ENCODE results near the gene ABL2.
A peak's percentile ranks its signal among the peaks of the same experiment; 100 is the strongest.

Gene ABL2

GRCh38 chr1:179090923-179091322 is 138.6 kb downstream of the ABL2 start:
- DNase-seq, result no peak

GRCh38 chr1:179090522-179090921 is 139.0 kb downstream of the ABL2 start:
- no peak for DNase-seq

- no peak for DNase-seq
Measured at GRCh38 chr1:179089827-179090482, 139.5 kb downstream of the ABL2 start.

- DNase-seq, result no peak
Measured at GRCh38 chr1:179087665-179088064, 141.8 kb downstream of the ABL2 start.

- DNase-seq, result no peak
Measured at GRCh38 chr1:179083533-179083932, 145.9 kb downstream of the ABL2 start.

GRCh38 chr1:179082999-179083335 is 146.5 kb downstream of the ABL2 start:
- no peak for DNase-seq

- peak; percentile 25 for DNase-seq
Measured at GRCh38 chr1:179082333-179082998, 147.0 kb downstream of the ABL2 start.

GRCh38 chr1:179081687-179082332 is 147.7 kb downstream of the ABL2 start, which contains the start of gene TOR3A:
Gene TOR3A (plus strand): TSS chr1:179082070. CDS start chr1:179082129, 59 bp downstream.
- DNase-seq, result peak; percentile 70

GRCh38 chr1:179080866-179081686 is 148.4 kb downstream of the ABL2 start:
- DNase-seq, result peak; percentile 25

GRCh38 chr1:179079113-179079761 is 150.2 kb downstream of the ABL2 start:
- peak; percentile 40 for DNase-seq

- DNase-seq, result no peak
Measured at GRCh38 chr1:179077396-179077795, 152.1 kb downstream of the ABL2 start.

- DNase-seq, result no peak
Measured at GRCh38 chr1:179066471-179066870, 163.0 kb downstream of the ABL2 start.

- DNase-seq, result no peak
Measured at GRCh38 chr1:179061360-179062282, 167.9 kb downstream of the ABL2 start.

GRCh38 chr1:179058487-179059483 is 170.7 kb downstream of the ABL2 start:
- DNase-seq, result no peak

- DNase-seq, result no peak
Measured at GRCh38 chr1:179055937-179056336, 173.5 kb downstream of the ABL2 start.

GRCh38 chr1:179053486-179053885 is 176.0 kb downstream of the ABL2 start:
- DNase-seq, result no peak

GRCh38 chr1:179052776-179053175 is 176.7 kb downstream of the ABL2 start:
- DNase-seq, result no peak

Data from activated CD4-positive, alpha-beta T cell treated with anti-CD3 and anti-CD28 coated beads, Interleukin-2, amount 50 U/mL, for 1 hour (primary cell).